Measurements from ENCODE around the gene ZNF234. TPM values are rescaled to one million over a fixed set of nuclear protein-coding genes. Genes with fewer than 3 reads are reported as not detected.
"Not testable (repeated sequence)": the region's sequence is repeated elsewhere in the genome, so short reads cannot be mapped to it uniquely, and the experiment has no call there.

Gene ZNF234
- 3.4 and 5.6 TPM in 2 replicates for total RNA-seq (2014; rRNA removed; shearing (Covaris generic); ENCODE audit: low replicate concordance)

DNA sequence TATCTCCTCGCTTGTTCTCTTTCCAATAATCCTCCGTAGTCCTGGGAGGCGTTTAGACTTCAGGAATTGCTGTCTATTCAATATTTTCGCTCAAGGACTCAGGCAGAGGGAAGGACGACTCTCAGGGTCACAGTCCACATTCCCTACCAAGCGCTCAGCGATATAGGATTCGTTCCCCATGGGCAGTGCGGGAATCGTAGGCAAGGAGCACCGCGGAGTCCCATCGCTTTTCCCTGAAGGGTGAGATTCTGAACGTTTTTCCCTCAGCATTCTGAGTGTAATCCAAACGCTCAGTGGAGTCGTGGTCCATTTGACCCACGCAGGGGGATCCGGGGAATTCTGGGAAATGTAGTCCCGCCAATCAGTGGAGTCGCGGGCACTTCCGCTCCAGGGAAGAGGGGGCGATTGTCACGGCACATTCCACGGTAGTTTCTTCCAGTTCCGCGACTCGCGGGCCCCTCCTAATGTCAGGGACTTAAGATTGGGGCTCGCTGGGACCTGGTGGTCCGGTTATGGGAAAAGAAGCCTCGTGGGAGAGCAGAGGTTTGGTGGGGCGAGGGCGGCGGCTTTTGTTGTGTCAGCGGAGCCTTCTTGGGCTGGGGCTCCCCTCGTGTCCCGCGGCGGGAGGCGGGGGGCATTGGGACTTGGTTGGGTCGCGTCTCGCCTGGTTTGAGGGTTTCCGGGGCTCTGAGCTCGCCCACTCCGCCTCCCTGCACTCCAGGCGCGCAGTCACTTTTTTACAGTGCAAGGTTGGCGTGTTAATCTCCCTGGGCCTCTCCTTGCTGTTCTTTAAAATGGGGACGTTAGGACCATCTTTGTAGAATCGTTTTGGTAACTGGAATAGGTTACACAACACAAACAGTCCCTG, at the start of gene ZNF234:
ZNF234 (plus strand) TSS at position 364 of the 868 bp plus-strand sequence. CDS start 3,079 bp downstream, outside the sequence.
- in situ Hi-C loops (cut with HindIII; ENCODE audit: low pct_unique_long_range_greater_than_20kb, low sequenced_read_pairs): no loop called here
- DNase-seq (ENCODE audit: low read depth): peak; percentile 82

DNA sequence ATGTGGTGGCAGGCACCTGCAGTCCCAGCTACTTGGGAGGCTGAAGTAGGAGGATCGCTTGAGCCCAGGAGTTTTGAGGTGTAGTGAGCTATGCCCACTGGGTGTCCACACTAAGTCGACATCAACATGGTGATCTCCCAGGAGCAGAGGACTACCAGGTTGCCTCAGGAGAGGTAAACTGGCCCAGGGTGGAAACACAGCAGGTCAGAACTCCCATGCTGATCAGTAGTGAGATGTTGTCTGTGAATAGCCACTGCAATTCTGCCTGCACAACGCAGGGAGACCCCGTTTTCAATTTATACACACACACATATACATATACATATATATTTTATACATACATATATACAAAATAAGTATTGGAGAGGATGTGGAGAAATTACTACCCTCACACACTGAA, 49.2 kb upstream of the ZNF234 start:
- DNase-seq (ENCODE audit: low read depth): no peak
- in situ Hi-C loops (cut with HindIII; ENCODE audit: low pct_unique_long_range_greater_than_20kb, low sequenced_read_pairs): no loop called here

DNA sequence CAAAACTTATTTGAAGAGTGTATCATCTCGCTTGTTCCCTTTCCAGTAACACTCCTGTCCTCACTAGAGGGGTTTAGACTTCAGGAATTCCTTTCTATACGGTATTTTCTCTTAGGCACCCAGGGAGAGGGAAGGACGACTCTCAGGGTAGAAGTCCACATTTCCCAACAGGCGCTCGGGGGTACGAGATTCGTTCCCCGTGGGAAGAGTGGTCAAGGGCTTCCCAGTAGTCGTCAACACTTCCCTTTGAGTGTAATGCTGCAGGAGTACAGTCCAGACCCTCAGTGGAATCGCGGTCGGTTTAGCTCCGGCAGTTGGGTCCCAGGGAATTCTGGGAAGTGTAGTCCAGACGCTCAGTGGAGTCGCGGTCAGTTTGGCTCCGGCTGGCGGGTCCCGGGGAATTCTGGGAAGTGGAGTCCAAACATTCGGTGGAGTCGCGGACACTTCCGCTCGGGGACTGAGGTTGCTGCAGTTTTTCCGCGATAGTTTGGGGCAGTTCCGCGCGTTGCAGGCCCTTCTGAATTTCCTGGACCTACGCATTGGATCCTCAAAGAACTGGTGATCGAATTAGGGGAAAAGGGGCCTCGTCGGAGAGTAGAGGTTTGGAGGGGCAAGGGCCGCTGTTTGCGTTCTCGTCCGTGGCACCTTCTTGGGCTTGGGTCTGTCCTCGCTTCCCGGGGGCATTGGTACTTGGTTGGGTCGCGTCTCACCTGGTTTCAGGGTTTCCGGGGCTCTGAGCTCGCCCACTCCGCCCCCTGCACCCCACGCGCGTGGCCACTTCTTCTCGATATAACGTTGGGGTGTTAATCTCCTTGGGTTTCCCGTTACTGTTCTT, 47.2 kb upstream of the ZNF234 start, which contains the start of gene ZNF224:
ZNF224 (plus strand) TSS at position 431 of the 835 bp plus-strand sequence. CDS start 3,513 bp downstream, outside the sequence.
- in situ Hi-C loops (cut with HindIII; ENCODE audit: low pct_unique_long_range_greater_than_20kb, low sequenced_read_pairs): no loop called here

DNA sequence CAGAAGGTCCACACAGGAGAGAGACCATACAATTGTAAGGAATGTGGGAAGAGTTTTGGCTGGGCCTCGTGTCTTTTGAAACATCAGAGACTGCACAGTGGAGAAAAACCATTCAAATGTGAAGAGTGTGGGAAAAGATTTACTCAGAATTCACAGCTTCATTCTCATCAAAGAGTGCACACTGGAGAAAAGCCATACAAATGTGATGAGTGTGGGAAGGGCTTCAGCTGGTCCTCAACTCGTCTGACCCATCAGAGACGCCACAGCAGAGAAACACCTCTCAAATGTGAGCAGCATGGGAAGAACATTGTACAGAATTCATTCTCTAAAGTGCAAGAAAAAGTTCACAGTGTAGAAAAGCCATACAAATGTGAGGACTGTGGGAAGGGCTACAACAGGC, 33.6 kb upstream of the ZNF234 start:
- DNase-seq (ENCODE audit: low read depth): no peak
- in situ Hi-C loops (cut with HindIII; ENCODE audit: low pct_unique_long_range_greater_than_20kb, low sequenced_read_pairs): no loop called here

More for the DNA sequence above, 47.2 kb upstream of the ZNF234 start, which contains the start of gene ZNF224:
- peak; percentile 85 for DNase-seq (ENCODE audit: low read depth)

DNA sequence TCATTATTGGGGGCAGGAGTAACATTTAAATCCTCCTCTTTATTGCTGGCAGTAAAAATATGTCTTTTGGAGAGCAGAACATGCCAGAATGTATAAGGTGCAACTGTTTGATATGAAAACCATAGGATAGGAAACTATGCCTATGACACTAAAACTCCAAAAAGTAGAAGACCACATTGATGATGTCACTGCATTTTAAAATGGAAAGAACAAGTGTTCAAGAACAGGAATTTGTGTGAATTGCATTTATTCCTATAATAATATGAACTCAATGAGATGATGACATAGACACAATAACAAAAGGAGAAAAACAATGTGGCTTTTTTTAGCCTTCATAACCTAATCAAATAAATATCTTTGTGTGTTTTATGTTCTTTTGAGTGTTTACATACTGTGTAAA, 31.9 kb upstream of the ZNF234 start:
- in situ Hi-C loops (cut with HindIII; ENCODE audit: low pct_unique_long_range_greater_than_20kb, low sequenced_read_pairs): no loop called here
- no peak for DNase-seq (ENCODE audit: low read depth)

DNA sequence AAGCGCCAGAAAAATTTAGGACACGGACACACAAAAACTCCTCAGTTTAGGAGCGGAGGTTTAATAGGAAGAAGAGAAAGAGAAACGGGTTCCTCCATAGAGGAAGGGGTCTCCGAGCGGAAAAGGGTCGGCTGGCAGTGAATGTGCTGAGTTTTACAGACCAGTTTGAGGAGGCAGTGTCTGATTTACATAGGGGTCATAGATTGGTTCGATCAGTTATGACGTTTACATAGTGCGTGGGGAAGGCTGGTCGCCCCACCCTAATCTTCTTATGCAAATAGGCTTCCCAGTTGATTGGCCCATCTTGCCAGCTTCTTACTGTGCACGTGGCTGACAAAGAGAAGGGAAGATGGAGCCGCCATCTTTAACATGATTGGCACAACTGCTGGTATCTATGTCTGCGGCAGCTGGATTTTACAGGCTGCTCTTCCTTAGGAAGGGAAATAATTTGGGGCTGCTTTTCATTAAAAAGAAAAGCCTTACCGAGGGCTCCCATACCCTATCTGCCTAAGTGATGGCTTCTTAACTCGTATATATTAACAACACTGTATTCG, 29.4 kb upstream of the ZNF234 start:
- DNase-seq (ENCODE audit: low read depth): peak; percentile 81
- in situ Hi-C loops (cut with HindIII; ENCODE audit: low pct_unique_long_range_greater_than_20kb, low sequenced_read_pairs): no loop called here

DNA sequence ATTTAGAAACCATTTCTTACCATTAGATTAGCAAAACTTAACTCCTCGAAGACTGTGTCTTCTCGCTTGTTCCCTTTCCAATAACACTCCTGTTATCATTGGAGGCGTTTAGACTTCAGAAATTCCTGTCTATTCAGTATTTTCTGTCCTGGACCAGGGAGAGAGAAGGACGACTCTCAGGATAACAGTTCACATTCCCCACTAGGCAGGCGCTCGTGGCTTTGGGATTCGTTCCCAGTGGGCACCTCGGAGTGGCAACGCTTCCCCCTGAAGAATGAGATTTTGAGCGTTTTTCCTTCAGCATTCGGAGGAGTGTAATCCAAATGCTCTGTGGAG, 28.6 kb upstream of the ZNF234 start:
- in situ Hi-C loops (cut with HindIII; ENCODE audit: low pct_unique_long_range_greater_than_20kb, low sequenced_read_pairs): no loop called here
- DNase-seq (ENCODE audit: low read depth): no peak

DNA sequence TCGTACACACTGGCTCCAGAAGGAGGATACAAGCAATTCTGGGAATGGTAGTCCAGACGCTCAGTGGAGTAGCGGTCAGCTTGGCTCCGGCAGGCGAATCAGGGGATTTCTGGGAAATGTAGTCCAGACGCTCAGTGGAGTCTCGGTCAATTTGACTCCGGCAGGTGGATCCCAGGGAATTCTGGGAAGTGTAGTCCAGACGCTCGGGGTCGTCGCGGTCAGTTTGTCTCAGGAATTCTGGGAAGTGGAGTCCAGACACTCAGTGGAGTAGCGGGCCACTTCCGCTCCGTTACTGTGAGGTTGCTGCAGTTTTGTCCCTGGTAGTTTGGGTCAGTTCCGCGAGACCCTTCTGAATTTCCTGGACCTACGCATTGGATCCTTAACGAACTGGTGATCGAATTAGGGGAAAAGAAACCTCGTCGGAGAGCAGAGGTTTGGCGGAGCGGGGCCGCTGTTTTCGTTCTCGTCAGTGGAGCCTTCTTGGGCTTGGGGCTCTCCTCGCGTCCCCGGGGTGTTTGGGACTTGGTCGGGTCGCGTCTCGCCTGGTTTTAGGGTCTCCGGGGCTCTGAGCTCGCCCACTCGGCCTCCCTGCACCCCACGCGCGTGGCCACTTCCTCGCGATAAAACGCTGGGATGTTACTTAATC, 28.1 kb upstream of the ZNF234 start, which contains the start of gene ZNF225:
ZNF225 (plus strand) TSS at position 262 of the 646 bp plus-strand sequence. CDS start 2,429 bp downstream, outside the sequence.
- in situ Hi-C loops (cut with HindIII; ENCODE audit: low pct_unique_long_range_greater_than_20kb, low sequenced_read_pairs): no loop called here
- DNase-seq (ENCODE audit: low read depth): peak; percentile 97

DNA sequence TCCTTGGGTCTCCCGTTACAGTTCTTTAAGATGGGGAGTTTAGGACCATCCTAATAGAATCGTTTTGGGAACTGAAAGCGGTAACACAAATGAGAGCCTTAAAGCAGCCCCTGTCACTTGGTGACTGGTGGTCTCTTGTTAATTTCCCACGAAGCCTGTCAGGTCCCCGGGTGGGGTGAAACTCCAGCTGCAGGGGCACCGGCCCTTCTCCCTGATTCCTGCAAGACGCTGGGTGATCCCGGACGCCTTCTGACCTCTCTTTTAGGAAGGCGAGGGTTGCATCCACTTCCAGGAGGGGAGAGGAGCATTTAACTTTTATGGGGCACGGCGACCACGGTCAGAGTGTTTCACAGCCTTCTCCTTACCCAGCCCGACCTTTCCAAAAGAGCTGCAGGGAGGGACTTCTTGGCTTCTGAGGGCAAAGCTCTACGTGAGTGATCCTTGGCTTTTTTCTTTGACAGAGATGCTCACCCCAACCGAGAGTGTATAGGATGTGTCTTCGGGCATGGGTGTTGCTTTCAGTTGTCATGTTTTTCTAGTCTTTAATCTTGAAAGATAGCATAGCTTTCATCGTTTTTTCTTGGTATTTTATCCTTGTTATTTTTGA, 27.5 kb upstream of the ZNF234 start:
- DNase-seq (ENCODE audit: low read depth): peak; percentile 25
- in situ Hi-C loops (cut with HindIII; ENCODE audit: low pct_unique_long_range_greater_than_20kb, low sequenced_read_pairs): no loop called here

DNA sequence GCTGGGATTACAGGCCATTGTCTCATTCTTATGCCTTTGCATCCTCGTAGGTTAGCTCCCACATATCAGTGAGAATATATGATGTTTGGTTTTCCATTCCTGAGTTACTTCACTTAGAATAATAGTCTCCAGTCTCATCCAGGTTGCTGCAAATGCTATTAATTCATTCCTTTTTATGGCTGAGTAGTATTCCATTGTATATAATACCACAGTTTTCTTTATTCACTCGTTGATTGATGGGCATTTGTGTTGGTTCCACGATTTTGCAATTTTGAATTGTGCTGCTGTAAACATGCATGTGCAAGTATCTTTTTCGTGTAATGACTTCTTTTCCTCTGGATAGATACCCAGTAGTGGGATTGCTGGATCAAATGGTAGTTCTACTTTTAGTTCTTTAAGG, 20.2 kb upstream of the ZNF234 start:
- DNase-seq (ENCODE audit: low read depth); in situ Hi-C loops (cut with HindIII; ENCODE audit: low pct_unique_long_range_greater_than_20kb, low sequenced_read_pairs): not testable (repeated sequence)

DNA sequence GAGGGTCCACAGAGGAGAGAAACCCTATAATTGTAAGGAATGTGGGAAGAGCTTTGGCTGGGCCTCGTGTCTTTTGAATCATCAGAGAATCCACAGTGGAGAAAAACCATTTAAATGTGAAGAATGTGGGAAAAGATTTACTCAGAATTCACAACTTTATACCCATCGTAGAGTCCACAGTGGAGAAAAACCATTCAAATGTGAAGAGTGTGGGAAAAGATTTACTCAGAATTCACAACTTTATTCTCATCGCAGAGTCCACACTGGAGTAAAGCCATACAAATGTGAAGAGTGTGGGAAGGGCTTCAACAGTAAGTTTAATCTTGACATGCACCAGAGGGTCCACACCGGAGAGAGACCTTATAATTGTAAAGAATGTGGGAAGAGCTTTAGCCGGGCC, 9.4 kb upstream of the ZNF234 start:
- in situ Hi-C loops (cut with HindIII; ENCODE audit: low pct_unique_long_range_greater_than_20kb, low sequenced_read_pairs): no loop called here
- DNase-seq (ENCODE audit: low read depth): no peak

DNA sequence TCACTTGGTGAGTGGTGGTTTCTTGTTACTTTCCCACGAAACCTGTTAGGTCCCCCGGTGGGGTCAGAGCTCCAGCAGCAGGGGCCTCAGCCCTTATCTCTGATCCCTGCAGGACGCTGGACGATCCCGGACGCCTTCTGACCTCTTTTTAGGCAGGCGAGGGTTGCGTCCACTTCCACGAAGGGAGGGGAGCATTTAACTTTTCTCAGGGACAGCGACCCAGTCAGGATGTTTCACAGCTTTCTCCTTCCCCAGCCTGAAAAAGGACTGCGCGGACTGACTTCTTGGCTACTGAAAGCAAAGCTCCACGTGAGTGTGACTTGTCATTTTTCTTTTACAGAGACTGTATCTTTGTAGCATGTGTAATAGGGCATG, 692 bp downstream of the ZNF234 start:
- peak; percentile 39 for DNase-seq (ENCODE audit: low read depth)

DNA sequence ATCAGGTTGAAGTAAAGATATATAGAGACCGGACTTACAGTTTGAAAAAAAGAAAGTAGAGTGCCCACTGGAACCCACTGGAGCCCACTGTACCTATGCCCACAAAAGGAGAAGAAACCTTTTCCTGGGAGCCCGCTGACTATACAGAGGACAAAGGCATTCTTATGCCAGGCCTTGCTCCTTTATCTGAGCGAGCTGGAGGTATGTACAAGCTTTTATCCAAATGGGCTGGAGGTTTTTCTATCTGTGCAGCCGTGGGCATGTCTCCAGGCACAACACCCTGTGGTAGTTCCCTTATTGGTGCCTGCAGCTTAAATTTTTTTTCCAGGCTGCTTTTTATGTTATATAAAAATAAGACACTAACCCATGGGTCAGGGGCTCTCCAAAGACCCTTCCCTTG, 8.4 kb downstream of the ZNF234 start:
- in situ Hi-C loops (cut with HindIII; ENCODE audit: low pct_unique_long_range_greater_than_20kb, low sequenced_read_pairs): no loop called here

More for the DNA sequence above, 692 bp downstream of the ZNF234 start:
- in situ Hi-C loops (cut with HindIII; ENCODE audit: low pct_unique_long_range_greater_than_20kb, low sequenced_read_pairs): no loop called here

DNA sequence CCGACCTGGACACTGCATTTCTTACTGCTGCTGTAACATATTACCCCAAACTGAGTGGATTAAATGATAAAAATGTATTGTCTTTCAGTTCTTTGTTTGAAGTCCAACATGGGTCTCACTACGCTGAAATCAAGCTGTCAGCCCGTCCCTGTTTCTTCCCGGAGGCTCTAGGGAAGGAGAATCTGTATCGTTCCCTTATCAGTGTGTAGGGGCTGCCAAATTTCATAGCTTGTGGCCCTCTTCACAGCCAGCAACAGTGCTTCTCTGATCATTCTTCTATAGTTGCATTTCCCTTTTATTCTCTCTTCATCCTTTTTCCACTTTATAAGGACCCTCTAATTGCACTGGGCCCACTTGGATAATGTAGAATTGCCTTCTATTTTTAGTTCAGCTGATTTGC, 10.1 kb downstream of the ZNF234 start:
- in situ Hi-C loops (cut with HindIII; ENCODE audit: low pct_unique_long_range_greater_than_20kb, low sequenced_read_pairs): no loop called here
- DNase-seq (ENCODE audit: low read depth): no peak

More for the DNA sequence above, 8.4 kb downstream of the ZNF234 start:
- DNase-seq (ENCODE audit: low read depth): no peak

DNA sequence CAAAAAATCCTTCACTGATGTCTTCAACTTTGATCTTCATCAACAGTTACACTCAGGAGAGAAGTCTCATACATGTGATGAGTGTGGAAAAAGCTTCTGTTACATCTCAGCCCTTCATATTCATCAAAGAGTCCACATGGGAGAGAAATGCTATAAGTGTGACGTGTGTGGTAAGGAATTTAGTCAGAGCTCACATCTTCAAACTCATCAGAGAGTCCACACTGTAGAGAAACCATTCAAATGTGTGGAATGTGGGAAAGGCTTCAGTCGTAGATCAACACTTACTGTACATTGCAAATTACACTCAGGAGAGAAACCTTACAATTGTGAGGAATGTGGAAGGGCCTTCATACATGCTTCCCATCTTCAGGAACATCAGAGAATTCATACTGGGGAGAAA, 15.1 kb downstream of the ZNF234 start:
- in situ Hi-C loops (cut with HindIII; ENCODE audit: low pct_unique_long_range_greater_than_20kb, low sequenced_read_pairs): no loop called here
- peak; percentile 12 for DNase-seq (ENCODE audit: low read depth)

DNA sequence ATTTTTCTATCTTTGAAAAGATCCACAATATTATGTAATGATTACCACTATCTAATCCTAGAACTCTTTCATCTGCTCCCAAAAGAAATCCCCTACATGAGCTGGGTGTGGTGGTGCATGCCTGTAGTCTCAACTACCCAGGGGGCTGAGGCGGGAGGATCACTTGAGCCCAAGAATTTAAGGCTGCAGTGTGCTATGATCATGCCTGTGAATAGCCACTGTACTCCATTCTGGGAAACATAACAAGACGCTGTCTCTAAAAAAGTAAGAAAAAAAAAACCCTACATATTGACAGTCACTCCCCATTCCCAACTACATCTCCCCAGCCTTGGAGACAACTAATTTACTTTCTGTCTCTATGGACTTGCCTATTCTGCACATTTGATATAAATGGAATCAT, 22.4 kb downstream of the ZNF234 start:
- in situ Hi-C loops (cut with HindIII; ENCODE audit: low pct_unique_long_range_greater_than_20kb, low sequenced_read_pairs): no loop called here
- no peak for DNase-seq (ENCODE audit: low read depth)

DNA sequence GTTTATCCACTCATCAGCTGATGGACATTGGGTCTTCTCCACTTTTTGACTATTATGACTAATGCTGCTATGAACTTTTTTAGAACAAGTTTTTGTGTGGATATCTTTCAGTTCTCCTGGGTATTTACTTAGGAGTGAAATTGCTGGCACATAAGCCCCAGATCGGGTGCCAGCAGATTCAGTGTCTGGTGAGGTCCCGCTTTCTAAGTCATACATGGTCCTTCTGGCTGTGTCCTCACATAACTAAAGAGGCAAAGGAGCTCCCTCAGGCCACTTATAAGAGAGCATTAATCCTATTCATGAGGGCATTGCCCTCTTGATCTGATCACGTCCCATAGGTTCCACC, 22.9 kb downstream of the ZNF234 start:
- DNase-seq (ENCODE audit: low read depth): no peak
- in situ Hi-C loops (cut with HindIII; ENCODE audit: low pct_unique_long_range_greater_than_20kb, low sequenced_read_pairs): no loop called here

Data from Caki2 (cell line).